Lung microvascular endothelial cell (primary cell): ENCODE results near the gene PAK1. TPM values are rescaled to one million over a fixed set of nuclear protein-coding genes. Genes with fewer than 3 reads are reported as not detected.

Source experiments
- DNase-seq, 2 donors: peaks; one replicate each; pipeline versions ENCODE4 v3.0.0 to v3.0.0-alpha.2; 2010; ENCODE audit warnings: low read depth in 2 of 2
- total RNA-seq: library from RNA; depleted of rRNA; stranded (reverse); fragments of >200 nt; gene quantifications from 2 replicates; pipeline ENCODE4 v1.2.1, GENCODE V29; 2014

The PAK1 gene
- total RNA-seq, 1 donor from 2014 or later = under 0.01 TPM

- DNase-seq = no peak
Observed at GRCh38 chr11:77474684-77475060, 778 bp upstream of the PAK1 start.

GRCh38 chr11:77472991-77473800 is 698 bp downstream of the PAK1 start:
- no peak for DNase-seq

GRCh38 chr11:77471558-77472193 is 2.2 kb downstream of the PAK1 start:
- no peak for DNase-seq

GRCh38 chr11:77470971-77471370 is 2.9 kb downstream of the PAK1 start:
- DNase-seq = no peak

- no peak for DNase-seq
Observed at GRCh38 chr11:77470504-77470903, 3.4 kb downstream of the PAK1 start.

GRCh38 chr11:77468527-77468926 is 5.4 kb downstream of the PAK1 start:
- no peak for DNase-seq

- DNase-seq = no peak
Observed at GRCh38 chr11:77467993-77468392, 5.9 kb downstream of the PAK1 start.

- DNase-seq = peak in 1 of 2 donors; percentile 34
Observed at GRCh38 chr11:77467233-77467632, 6.7 kb downstream of the PAK1 start.

GRCh38 chr11:77457340-77457739 is 16.6 kb downstream of the PAK1 start:
- peak in 1 of 2 donors; percentile 26 for DNase-seq

GRCh38 chr11:77455740-77456139 is 18.2 kb downstream of the PAK1 start:
- no peak for DNase-seq

GRCh38 chr11:77454867-77455655 is 18.8 kb downstream of the PAK1 start:
- no peak for DNase-seq

- DNase-seq = no peak
Observed at GRCh38 chr11:77450227-77450626, 23.7 kb downstream of the PAK1 start.

- no peak for DNase-seq
Observed at GRCh38 chr11:77449784-77450183, 24.1 kb downstream of the PAK1 start.

GRCh38 chr11:77449060-77449521 is 24.8 kb downstream of the PAK1 start:
- no peak for DNase-seq

- no peak for DNase-seq
Observed at GRCh38 chr11:77448269-77448668, 25.6 kb downstream of the PAK1 start.

- no peak for DNase-seq
Observed at GRCh38 chr11:77446911-77447629, 26.8 kb downstream of the PAK1 start.

GRCh38 chr11:77444261-77444660 is 29.6 kb downstream of the PAK1 start:
- no peak for DNase-seq

GRCh38 chr11:77442394-77443053 is 31.4 kb downstream of the PAK1 start:
- DNase-seq = no peak

- no peak for DNase-seq
Observed at GRCh38 chr11:77441426-77441825, 32.5 kb downstream of the PAK1 start.

- DNase-seq = no peak
Observed at GRCh38 chr11:77440678-77441077, 33.2 kb downstream of the PAK1 start.

GRCh38 chr11:77438487-77438886 is 35.4 kb downstream of the PAK1 start:
- DNase-seq = no peak
